ENCODE measurements around the gene AQP2.

Gene AQP2

GRCh38 chr12:49990273-49990672 is 39.7 kb downstream of the AQP2 start:
- peak; percentile 30 for DNase-seq (ENCODE audit: low read depth)
- H3K4me3 ChIP-seq (ENCODE audit: low read length) = no peak overlapping the region
- no peak for TF ChIP-seq CTCF (conservative IDR thresholded peaks at IDR 0.05; ENCODE audit: low read length)

DNA sequence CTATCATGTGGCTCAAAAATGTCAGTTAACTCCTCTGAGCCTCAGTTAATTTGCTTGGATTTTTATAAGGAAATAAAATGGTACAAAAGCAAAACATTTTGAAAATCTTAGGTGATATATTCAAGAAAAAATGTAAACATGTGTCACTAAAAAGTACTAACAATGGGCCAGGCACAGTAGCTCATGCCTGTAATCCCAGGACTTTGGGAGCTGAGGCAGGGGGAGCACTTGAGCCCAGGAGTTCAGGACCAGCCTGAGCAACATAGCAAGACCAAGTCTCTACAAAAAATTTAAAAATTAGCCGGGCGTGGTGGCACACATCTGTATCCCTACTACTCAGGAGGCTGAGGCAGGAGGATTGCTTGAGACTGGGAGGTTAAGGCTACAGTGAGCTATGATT is 47.9 kb downstream of the AQP2 start:
- TF ChIP-seq CTCF (conservative IDR thresholded peaks at IDR 0.05; ENCODE audit: low read length) = no peak
- no peak overlapping the region for H3K4me3 ChIP-seq (ENCODE audit: low read length)
- no peak for DNase-seq (ENCODE audit: low read depth)

DNA sequence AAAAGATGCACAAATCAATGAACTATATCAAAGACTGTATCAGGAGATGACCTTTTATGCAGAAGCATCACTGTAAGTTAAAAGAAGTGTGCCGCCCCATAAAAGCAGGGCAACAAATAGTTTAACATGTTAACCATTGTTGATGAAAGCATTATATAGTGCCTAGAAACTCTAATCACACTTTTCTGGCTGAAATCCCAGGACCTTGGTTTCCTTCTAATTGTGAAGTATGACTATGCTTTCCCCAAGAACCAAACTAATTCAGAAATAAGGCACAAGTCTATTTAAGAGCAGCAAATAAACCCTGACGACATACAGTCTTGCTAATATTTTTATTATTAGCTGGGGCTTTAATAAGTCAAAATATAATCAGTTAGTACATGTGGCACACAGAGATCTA is 53.1 kb downstream of the AQP2 start:
- DNase-seq (ENCODE audit: low read depth) = peak; percentile 31
- no peak overlapping the region for H3K4me3 ChIP-seq (ENCODE audit: low read length)
- no peak for TF ChIP-seq CTCF (conservative IDR thresholded peaks at IDR 0.05; ENCODE audit: low read length)

DNA sequence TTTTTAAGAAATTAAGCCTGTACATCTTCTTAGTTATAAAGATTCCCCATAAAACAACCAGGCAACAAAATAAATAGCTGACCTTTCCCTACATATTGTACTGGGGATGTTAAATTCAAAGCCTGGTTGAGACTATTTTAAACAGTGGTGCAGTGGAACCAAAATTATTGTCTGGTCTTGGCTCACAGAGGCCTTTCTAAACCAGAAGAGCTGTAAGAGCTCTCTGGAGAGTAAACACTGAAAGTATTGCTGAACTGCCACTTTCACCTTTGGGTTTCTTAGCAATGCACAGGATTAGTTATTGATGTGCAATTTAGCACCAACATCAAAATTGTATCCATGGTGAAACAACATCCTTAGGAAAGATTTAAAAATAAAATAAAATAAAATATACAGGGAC is 54.2 kb downstream of the AQP2 start:
- TF ChIP-seq CTCF (conservative IDR thresholded peaks at IDR 0.05; ENCODE audit: low read length) = no peak
- no peak overlapping the region for H3K4me3 ChIP-seq (ENCODE audit: low read length)
- DNase-seq (ENCODE audit: low read depth) = no peak

DNA sequence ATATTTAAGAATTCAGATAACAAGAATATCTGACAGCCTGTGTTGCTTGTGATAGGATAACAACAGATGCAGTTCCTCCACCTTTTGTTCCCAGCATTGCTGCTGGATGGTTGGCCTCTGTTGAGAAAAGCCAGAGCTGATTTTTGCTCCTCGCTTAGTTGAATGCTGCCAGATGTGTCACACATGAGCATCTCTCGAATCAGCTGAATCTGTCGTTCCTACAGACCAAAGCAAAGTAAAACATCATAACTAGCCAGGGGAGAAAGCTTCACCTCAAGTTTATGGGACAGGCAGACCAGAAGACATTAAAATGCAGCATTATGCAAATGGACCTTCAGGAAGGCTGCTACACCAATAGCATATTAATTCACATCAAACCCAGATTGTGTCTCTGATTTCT is 54.6 kb downstream of the AQP2 start:
- no peak overlapping the region for H3K4me3 ChIP-seq (ENCODE audit: low read length)
- TF ChIP-seq CTCF (conservative IDR thresholded peaks at IDR 0.05; ENCODE audit: low read length) = no peak
- DNase-seq (ENCODE audit: low read depth) = no peak

DNA sequence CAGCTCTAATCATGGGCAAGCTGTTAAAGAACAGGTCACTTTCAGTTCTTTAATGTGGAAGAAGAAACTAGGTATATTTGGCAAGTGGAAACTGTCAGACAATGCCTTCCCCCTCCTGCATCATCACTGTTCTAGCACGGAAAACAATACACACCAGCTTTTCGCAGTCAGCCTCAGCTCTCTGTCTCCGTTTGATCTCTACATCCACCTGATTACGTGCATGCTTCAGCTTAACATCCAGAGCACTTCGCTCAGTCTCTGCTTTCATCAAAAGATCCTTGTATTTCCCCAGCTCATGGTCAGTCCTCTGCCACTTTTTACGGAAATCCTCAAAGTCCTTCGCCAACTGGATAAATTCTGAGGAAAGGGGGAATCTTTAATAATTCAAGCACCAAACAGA is 55.7 kb downstream of the AQP2 start:
- no peak overlapping the region for H3K4me3 ChIP-seq (ENCODE audit: low read length)
- DNase-seq (ENCODE audit: low read depth) = no peak
- no peak for TF ChIP-seq CTCF (conservative IDR thresholded peaks at IDR 0.05; ENCODE audit: low read length)

DNA sequence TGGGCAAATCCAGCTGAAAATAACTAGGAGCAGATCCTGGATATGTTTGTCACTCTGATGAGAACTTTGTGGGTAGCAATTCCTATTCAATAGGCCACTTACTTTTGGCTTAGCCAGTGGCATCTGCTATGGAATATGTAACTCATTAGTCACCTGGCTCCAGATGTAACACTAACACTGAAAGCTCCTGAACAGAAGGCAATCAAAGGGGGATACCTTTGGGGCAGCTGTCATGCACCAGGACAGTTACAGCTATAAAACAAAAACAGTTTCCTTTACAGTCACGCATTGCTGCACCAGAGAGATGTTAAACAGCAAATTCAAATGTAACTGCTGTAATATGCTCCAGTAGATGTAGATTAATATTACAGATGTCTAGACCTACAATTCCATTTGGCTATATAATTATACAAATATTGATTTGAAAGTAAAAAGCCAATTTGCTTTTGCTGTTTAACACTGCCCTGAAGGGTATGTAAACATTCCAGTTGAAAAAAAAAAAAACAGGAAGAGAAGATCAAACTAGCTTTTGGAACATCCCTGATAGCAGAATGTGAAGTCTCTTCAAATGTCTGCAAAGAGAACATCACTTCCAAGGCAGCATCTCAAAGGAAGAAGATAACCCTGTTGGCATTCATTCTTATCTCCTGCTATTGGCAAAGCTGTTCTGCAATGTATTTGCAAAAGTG is 56.4 kb downstream of the AQP2 start:
- DNase-seq (ENCODE audit: low read depth) = peak; percentile 62
- no peak overlapping the region for H3K4me3 ChIP-seq (ENCODE audit: low read length)
- no peak for TF ChIP-seq CTCF (conservative IDR thresholded peaks at IDR 0.05; ENCODE audit: low read length)

Data from AG10803 (cell line).